ENCODE measurements around the gene VTCN1.

Gene VTCN1

GRCh38 chr1:117096951-117097408 is 113.7 kb downstream of the VTCN1 start:
- no peak for TF ChIP-seq SPI1 (IDR thresholded peaks at IDR 0.05; ENCODE audit: low read depth, low read length)
- TF ChIP-seq TAF1 (IDR thresholded peaks at IDR 0.05; ENCODE audit: low read depth, low read length): no peak
- no peak for TF ChIP-seq POLR2A (IDR thresholded peaks at IDR 0.05; ENCODE audit: low read depth, low read length)
- TF ChIP-seq POU2F2 (IDR thresholded peaks at IDR 0.05; ENCODE audit: low read depth, low read length): no peak
- TF ChIP-seq PAX5 (IDR thresholded peaks at IDR 0.05; ENCODE audit: insufficient read depth, low read length, severe bottlenecking): no peak
- TF ChIP-seq POLR2AphosphoS5 (IDR thresholded peaks at IDR 0.05; ENCODE audit: low read depth, low read length): no peak
- no peak for FAIRE-seq
- DNase-seq (ENCODE audit: insufficient read length, low spot score): no peak

DNA sequence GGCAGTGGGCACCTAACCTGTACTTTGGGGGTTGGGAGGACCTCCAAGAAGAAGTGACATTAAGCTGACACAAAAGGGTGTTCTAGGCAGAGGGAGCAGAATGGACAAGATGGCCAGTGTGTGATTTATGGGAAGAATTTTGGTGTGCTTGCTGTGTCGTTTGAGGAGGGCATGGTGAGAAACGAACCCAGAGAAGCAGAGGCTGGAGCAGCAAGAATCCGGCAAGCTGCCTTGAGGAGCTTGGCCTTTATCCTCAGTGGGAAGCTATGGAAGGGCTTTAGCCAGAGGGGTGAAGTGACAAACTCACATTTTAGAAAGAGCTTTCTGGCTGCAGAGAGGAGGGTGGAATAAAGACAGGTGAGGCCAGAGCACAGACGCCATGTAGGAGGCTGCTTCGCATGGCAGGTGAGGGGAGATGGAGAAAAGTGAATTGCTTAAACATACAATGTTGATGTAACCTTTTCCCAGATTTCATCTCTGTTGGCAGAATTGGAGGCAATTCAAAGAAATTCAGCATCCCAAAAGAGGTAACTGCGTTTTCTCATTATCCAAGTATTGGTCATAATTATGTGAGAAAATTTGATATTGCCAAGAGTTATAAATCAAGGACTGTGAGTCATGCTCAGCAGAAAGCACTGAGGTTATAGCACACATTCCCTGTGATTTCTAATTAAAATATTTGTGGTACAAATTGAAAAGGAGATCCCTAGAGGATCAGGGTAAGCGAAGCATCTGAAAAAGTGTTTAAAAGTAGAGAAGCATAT is 115.7 kb downstream of the VTCN1 start:
- TF ChIP-seq SPI1 (IDR thresholded peaks at IDR 0.05; ENCODE audit: low read depth, low read length): no peak
- FAIRE-seq (no peak), DNase-seq (ENCODE audit: insufficient read length, low spot score) (no peak)

DNA sequence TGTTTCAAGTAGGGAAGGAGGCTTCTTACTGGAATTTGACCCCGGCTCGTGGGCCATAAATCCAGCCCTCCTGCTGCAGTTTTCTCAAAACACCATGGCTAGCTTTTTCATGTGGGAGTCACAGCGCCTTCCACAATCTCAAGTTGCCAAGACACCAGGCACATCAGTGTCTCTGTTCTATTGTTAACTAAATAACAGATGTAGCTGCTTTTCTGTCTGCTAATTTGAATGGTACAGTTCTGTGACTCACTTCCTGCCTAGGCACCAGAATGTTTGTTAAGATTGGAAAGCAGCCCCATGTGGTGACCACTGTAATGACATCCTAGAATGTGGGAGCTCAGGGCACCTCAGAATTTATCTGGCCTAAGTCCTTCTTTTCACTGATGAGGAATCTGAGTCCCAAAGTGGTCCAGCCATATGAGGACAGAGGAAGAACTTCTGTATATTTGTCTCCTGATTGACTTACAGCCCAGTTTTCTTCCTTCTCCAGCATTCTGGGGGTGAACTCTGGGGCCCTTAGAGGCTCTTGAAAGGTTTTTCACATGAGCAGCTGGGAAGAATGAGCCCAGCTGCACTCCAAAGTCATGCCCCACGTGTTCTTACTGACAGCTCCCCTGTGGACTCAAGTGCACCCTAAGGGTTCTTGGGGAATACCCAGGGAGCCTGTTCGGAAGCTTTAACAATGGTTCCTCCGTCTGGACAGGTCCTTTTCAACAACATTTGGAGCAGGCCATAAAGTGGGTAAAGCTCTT is 116.7 kb downstream of the VTCN1 start:
- FAIRE-seq (no peak), DNase-seq (ENCODE audit: insufficient read length, low spot score) (peak; percentile 9)
- TF ChIP-seq TAF1 (IDR thresholded peaks at IDR 0.05; ENCODE audit: low read depth, low read length): no peak
- TF ChIP-seq SPI1 (IDR thresholded peaks at IDR 0.05; ENCODE audit: low read depth, low read length): peak; percentile 39
- no peak for TF ChIP-seq POU2F2 (IDR thresholded peaks at IDR 0.05; ENCODE audit: low read depth, low read length)
- TF ChIP-seq PAX5 (IDR thresholded peaks at IDR 0.05; ENCODE audit: insufficient read depth, low read length, severe bottlenecking): no peak
